Stimulated activated CD8-positive, alpha-beta memory T cell treated with anti-CD3 and anti-CD28 coated beads, Interleukin-7, amount 100 ng/mL, for 4 hours (primary cell): ENCODE data around the gene NAA20.

Experiments
- DNase-seq, 2 donors: peaks; one replicate each; pipeline ENCODE4 v3.0.0-alpha.2; 2020; ENCODE audit warnings: low read depth in 2 of 2

NAA20 gene

DNA sequence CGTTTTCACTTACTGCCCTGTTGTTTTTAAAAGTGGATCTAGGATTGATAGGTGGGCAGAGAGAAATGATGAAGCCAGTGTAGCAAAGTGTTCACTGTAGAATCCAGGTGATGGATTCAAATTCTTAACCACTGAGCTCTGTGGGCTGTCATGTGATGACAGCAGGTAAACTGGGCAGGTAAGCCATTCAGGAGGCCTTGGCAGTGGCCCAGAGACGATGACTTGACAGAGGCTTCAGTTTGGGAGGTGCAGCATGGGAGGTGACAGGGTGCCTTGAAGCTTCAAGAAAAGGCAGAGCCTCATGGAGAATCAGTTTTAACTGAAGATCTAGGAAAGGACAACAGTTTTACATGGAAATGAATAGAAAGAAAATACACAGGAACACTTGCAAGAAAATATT is 2.0 kb downstream of the NAA20 start:
- DNase-seq = no peak

DNA sequence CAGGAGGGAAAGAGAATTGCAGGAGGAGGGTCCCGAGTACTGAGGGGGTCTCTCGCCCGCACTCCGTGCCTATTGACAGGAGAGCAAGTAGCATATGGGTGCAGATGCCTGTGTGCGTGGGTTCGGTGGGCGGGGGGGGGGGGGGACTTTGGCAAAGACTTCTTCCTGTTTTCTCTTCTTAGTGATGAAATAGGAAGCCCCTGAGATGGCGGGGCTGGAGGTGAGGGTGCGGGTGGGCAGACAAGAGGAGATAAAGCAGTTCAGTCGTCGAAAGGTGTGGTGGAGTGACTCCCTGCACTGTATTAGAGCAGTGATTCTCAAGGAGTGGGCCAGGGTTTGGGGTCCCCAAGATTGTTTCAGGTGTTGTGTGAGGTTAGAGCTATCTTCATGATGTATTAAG is 3.7 kb downstream of the NAA20 start:
- DNase-seq = no peak

DNA sequence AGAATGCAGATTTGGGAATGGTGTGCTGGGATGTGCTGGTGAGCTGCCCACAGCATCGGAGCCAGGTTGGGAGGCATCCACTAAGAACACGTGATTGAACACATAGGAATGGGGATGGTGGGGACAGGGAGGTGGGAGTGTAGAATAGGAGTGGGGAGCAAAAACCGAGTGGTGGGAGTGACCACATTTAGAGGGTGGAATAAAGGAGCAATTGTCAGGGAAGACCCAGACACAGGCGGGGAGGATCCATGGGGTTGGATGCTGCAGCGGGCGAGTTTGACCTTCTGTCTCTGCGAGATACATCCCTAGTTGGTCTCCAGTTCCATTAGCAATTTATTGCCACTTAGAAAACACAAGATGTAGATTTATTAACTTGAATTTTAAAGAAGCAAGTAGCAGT is 4.7 kb downstream of the NAA20 start:
- no peak for DNase-seq

DNA sequence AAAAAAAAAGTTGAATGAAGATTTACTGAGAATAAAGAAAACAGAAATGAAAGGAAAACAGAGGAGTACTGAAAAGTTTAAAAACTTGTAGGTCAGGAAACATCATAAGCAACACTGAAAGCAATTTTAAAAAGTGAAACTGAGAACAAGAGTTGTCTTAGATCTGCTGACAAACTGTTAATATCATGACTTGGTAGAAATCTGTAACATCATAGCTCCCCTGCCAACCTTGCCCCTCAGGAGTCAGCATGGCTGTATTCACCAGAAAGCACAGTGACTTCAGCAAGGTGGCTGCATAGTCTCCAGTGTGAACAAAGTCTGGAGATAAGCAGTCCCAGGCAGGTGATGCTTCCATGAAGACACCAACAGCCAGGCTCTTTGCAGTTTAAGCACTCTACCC is 5.3 kb downstream of the NAA20 start:
- no peak for DNase-seq

DNA sequence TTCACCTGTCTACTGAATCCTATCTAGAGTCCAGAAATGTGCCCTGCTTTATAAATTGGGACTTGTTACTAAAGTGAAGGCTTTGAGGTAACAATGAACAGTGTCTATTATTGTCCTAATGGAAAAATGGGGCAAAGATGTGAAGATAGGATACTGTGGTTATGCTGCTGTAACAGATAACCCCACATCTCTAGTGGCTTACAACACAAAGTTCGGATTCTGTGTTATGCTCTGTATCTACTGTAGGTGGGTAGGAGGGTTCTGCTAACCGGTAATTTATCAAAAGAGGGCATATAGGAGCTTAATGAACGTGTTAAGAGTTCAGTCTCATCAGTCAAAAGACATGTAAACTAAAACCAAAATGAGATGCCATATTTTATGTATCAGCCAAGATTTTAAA is 6.2 kb downstream of the NAA20 start:
- DNase-seq = no peak

DNA sequence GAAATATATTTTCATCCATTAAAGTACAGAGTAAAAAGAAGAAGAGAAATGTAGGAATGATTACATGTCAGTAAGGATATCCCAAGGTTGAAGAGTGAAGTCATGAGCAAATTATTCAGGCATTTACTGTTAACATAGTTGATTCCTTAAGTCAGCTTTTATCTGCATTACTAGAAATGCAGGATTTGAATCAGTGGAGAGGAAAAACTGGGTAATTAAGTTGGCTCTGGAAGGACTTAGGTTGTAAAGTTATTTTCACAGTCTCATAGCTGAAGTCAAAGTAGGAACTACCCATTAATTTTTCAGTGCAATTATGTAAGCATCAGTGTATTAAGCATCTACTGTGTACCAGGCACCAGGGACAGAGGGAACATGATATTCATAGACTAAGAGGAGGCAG is 7.8 kb downstream of the NAA20 start:
- no peak for DNase-seq

DNA sequence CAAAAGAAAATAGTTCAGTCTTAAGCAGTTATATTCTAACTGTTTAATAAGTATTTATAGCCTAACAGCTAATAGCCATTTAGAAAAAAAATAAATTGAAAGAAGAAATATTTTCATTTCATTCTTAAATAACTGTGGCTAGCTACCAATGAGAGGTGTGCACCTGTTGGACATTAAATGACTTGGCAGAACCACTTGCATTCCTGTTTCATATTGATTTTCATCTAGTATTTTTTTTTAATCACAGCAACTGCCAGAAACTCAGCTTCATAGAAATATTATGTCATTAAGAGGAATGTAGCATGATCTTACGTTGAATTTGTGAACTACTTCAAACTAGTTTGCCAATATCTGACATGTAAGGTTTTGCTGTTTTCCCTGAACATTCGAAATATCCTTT is 10.1 kb downstream of the NAA20 start:
- DNase-seq = no peak

DNA sequence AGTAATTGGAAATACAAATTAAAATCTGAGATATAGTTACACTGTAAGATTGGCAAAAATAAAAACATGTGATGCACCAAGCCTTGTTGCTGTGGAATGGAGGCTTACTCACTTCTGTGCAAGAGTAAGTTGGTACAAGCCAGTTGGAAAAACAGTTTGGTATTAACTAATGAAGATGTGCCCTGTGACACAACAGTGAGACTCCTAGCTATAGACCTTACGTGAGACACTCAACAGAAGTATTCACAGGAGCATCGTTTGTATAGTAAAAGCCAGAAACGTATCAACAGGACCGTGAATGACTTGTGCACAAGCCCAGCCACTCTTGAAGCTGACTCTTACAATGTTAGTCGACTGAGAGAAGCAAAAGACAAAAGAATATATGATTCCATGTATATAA is 14.6 kb downstream of the NAA20 start:
- no peak for DNase-seq

DNA sequence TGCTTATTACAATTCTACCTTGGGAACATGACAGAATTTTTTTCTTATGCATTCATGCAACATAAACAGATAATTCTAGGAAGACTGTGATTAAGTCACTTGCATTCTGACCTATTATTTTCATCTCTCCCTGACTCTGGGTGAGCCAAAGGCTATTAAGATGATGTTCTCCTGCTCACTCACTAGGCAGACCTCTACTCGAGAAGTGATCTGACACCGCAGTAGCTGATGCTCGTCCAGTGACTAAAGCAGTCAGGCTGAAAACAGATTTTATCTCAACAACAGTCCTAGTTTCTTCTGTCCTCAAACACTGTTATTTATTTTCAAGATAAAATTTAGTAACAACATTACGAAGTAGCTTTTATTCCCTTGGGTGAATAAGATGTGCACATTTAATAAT is 17.3 kb downstream of the NAA20 start:
- DNase-seq = no peak

DNA sequence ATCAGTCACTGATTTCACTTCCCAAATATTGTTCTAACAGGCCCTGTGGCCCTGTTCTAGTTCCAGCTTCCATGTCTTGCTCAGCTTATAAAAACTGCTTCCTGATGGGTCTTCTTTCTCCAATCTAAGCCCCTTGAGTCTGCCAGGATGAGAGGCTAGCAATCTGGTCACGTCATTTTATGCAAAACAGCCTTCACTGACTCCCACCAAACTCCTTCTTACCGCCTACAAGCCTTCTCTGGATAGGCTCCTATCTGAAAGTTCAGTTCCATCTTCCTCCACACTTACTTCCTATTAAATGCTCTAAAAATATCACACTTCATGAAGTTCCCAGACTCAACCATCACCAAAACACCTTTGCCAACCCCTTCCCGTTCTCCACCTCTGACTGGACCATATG is 19.6 kb downstream of the NAA20 start:
- no peak for DNase-seq

DNA sequence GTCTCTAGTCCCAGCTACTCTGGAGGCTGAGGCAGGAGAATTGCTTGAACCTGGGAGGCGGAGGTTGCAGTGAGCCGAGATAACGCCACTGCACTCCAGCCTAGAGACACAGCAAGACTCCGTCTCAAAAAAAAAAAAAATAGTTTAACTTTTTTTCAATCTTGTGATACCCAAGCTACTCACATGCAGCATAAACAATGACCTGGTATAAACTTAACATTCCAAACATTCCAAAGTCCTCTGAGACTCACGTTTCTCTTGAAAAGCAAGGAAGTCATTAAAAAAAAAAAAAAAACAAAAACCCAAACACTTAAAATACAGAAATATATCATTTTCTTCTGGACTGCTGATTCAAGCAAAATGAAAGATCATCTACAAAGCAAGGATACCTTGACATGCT is 20.8 kb downstream of the NAA20 start:
- no peak for DNase-seq

DNA sequence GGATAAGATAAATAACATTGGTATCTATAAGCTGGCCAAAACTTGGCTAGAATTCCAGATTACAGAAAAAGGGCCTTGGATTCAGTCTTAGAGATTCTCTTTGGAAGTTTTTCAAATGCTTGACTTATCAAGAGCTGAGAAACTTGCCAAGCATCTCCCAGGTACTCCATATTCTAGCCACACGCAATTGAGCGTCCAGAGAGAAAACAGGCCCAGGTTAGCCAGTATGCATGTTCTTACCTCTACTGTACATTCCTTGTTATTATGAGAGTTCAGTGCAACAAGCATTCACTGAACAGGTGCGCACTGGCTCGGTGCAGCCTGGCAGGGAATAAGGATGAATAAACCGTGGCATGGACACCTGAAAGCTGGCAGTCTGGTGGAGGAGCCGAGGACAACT is 21.4 kb downstream of the NAA20 start:
- DNase-seq = no peak

DNA sequence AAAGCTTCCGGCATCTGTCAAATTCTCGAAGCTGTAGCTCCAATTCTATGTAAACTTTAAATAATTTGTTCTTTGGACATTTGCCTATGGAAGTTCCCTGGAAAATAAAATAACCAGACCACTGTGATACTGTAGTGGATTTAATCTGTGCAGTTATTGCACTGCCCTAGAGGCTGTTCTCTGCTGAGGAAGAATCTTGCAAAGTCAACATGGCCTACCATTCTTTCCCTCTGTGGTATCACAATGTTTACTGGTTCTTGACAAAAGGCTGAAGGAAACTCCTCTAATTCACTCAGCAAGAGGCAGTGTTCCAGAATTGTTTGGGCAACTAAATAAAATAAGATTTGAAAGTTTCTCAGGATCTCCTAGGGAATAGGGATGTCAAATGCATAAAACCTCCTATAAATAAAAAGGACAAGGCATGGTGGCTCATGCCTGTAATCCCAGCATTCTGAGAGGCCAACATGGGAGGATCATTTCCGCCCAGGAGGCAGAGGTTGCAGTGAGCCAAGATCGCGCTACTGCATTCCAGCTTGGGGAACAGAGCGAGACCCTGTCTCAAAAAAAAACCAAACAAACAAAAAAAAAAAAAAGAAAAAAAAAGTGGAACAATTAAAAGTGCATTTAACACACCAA is 22.7 kb downstream of the NAA20 start:
- DNase-seq = no peak

DNA sequence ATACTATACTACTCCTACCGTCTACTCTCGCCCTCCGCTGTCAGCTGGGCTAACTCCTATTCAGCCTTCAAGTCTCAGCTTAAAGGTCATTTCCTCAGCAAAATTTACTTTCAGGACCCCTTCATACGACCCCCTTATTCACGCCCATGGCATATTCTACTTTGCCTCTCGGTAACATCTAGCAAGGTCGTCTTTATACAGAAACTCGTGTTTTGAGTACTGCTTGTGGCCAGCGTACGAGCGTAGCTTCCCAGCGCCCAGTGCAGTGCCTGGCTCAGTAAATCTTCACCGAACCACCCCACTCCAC is 34.6 kb downstream of the NAA20 start:
- DNase-seq = no peak

DNA sequence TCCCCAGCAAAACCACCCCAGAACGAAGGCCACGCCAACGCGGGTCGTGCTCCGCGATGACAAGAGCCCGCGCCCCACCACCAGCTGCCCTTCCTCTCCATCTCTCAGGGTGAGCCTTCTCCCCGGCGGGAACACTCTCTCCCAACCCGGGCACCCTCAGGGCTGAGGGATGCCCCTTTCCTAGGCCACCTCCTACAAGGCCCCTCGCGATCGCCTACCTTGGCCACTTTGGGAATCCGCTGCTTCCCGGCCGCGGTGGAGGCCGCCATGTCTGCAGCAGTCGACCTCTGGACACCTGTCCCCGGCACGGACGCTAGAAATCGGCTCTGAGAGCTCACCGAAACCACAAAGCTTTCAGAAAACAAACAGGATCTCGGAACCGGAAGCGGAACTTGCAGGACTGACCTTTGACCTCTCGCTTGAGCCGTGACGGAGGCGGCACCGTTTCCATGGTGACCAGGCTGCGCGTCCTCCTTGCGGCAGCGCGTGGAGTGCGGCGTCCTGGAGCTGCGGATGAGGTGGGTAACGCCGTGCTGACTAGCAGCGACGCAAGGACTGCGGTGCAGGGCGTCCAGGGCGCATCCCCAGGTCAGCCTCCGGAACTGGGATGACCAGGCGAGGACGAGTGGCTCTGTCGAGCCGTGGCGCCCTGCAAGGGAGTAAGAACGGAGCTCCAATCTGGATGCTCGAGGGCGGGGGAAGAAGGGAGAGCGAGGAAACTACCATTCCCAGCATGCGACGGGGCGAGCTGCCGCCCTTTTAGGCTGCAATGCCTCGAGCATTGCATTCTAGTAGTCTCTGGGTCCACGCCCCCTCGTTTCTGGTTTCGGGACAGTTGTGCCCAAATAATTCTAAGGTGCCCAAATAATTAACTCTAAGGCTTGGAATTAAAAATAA is 35.2 kb downstream of the NAA20 start, which contains the start of the genes CFAP61 and CRNKL1:
Gene CFAP61 (plus strand): TSS at position 459 of the 897 bp plus-strand sequence. CDS start 4,122 bp downstream, outside the sequence.
Gene CRNKL1 (minus strand): TSS at position 393 of the 897 bp plus-strand sequence. CDS start 124 bp downstream, at position 269.
- DNase-seq = peak; percentile 94

DNA sequence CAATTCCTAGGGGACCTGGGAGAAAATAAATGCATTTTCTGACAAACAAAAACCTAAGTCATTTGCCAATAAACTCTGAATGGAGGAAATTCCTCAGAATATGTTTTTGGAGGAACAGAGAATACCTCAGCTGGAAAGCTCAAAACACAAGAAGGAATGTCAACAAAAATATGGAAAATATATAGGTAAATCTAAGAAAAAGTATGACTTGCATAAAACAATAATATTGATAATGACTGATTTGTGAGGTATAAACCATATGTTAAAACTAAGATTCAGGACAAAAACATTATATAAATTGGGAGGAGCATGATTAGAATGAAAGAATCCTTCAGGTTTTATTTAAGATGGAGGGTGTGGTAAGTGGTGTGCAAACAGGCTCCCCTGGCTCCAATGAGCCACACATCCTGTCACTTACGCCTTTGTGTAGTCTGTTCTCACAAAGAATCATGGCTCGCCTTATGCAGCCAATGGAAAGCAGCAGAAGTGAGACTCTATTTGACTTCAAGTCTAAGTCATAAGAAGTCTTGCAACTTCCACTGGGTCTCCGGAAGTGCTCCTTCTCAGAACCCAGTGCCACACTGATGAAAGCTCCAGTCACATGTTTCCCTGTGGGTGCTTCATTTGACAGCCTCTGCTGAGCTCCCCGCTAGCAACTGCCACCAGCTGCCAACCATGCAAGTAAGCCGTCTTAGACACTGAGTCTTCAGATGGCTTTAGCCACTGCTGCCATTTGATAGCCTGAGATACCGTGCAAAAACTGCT is 43.3 kb downstream of the NAA20 start:
- no peak for DNase-seq

DNA sequence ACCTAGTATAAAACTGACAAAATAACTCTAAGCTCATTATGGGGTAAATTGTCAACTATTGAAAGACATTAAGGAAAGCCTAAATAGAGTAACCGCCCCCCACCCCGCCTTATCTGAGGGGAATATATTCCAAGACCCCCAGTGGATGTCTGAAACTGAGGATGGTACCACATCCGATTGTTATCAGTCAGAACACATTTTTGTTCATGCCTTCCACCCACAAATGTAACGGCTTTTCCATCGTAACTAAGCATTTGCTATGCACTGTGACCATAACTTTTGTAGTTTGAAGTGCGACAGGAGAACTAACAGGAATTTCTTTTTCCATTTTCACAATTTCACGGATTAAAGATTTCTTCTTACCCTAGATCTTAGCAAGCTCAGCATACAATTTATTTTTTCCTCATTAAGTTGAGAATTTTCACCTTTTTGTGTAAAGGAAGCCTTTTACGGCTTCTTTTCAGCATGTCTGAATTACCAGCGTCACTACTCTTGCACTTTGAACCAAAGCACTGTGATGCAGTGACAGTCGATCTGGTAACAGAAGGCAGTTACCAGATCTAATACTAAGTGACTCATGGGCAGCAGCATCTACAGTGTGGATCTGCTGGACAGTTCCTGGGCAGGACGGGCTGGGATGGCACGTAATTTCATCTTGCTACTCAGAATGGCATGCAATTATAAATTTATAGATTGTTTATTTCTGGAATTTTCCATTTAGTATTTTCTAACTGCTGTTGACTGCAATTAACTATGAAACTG is 47.0 kb downstream of the NAA20 start:
- no peak for DNase-seq

DNA sequence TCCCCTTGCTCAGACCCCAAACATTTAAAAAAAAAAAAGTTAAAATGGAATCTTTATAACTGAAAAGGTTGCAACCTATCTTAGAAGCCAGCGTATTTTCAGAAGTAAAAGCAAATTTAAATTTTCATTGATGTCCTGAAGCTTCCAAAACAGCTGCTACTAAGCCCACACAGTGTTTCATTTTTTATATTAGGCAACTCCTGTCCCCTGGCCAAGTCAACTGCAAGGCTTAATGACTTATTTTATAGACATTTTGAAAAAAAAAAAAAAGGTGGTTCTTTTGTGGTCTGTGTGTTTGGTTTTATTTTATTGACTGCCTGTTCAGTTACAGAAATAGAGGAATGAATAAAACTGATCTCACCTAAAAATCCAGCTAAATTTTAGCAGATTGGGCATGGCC is 48.2 kb downstream of the NAA20 start:
- DNase-seq = no peak

DNA sequence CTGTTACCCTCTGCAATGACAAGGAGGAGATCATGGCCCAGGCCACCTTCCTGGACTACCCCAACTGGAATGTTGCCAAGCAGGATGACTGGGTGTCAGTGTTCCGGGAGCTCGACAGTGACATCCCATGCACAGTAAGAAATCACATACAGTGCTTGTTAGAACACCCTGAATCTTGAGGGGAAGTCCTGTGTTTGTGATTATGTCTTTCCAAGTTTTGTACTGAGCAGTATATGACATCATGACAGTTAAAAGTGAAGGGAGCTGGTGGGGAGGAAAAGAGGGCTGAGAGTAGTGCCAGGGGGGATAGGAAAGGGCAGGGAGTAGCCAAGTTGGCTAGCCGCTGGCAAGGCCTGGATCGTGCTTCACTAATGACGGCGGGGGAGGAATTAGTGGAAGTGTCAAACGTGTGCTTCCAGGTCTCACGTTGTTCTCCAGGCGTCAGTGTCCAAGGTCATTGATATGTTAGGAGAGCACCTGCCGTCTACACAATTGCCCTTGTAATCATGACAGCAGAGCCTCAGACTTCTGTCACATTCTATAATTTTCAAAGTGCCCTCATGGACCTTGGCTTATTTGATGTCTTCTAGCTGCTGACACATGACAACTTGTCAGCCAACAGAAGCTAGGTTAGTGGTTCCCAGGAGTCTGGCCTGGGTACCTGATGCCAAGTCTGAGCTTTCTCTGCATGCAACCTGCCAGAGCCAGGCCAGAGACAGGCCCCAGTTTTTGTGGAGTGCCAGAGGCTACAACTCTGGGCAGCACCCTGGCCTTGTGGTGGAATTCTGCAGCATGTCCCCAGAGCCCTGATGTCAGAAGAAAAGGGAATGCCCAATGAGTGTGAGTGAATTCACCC is 53.9 kb downstream of the NAA20 start:
- DNase-seq = no peak

DNA sequence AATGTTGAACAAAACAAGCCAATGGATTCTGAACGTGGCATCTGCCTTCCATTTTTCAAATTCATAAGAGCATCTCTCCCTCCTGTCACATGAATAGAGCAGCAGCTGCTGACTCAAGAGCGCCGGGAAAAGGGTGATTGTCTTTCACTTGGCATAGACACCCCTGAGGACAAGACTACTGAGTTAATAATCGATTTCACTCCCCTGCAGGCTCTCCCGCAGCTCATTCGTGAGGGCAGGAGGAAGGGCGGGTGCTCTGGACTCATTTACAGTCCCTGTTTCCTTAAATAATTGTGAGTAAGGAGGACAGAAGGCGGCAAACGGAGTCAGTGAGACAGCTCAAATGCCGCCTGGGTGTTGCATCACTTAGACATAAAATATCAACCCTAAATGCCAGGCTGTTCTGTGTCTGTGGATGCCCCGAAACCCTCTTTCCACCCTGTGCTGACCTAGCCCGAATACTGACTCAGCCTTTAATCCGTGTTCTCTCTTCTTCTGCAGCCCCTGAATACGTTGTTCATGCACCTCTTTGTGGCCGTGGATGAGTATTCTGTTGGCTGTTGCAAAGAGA is 56.7 kb downstream of the NAA20 start:
- DNase-seq = no peak

DNA sequence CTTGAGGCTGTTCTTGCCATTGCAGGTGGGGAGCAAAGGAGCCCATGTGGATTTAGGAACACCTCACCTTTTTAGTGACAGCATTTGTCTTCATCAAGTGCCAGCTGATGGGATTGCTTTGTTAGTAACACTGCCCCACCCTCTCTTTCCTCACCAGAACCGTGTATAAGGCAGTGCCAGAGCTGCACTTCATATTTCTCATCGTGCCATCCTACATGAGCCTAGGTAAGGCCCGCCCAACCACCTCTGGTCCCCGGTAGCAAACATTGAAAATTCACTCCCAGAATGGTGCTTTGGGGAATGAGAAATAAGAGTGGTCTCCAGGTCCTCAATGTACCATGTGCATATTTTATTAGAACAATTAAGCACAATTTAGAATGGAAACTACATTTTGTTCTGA is 57.9 kb downstream of the NAA20 start:
- no peak for DNase-seq
